Panc1 (cell line): ENCODE results near the gene PBX1. TPM values are rescaled to one million over a fixed set of nuclear protein-coding genes. Genes with fewer than 3 reads are reported as not detected.

Experiments used
- ATAC-seq: fragments of 200-7000 bp; cut with Tn5 transposase; 2 replicates; pipeline ENCODE4 v1.9.1; 2020; ENCODE audit warnings: mild to moderate bottlenecking, moderate library complexity
- BruUV-seq: library from RNA; stranded (reverse); fragments of 400-500 nt; replicated peaks from 2 replicates; lab custom pipeline; 2021; lab: Mats Ljungman, UMichigan
- CTCF ChIA-PET: fragments of 300-600 bp; sonication (Branson Sonifier 250); formaldehyde crosslinking; loops from one replicate; lab custom pipeline; 2022; ENCODE audit warnings: antibody characterized with exemption; lab: Charles Lee
- POLR2A ChIA-PET: fragments of 300-600 bp; sonication (Branson Sonifier 250); formaldehyde crosslinking; loops from one replicate; lab custom pipeline; 2022; ENCODE audit warnings: antibody characterized with exemption; lab: Charles Lee
- DNase-seq: peaks from one replicate; pipeline ENCODE4 v3.0.0-alpha.2; 2010; ENCODE audit warnings: low read depth, low spot score
- H3K27ac ChIP-seq: 2 replicates; pipeline ENCODE4 v1.5.1; 2011; ENCODE audit warnings: mild to moderate bottlenecking, low read length, inconsistent platforms
- H3K27me3 ChIP-seq: fragments of 200-500 bp; sonication (Bioruptor generic); 2 replicates; pipeline ENCODE4 v1.6.0; 2014; ENCODE audit warnings: low read length, inconsistent platforms; ENCODE audit not compliant: control insufficient read depth, insufficient read depth
- H3K36me3 ChIP-seq: fragments of 200-500 bp; sonication (Bioruptor generic); 2 replicates; pipeline ENCODE4 v1.5.1; 2014; ENCODE audit warnings: inconsistent platforms, mild to moderate bottlenecking, low read length, moderate library complexity; ENCODE audit not compliant: control insufficient read depth, insufficient read depth
- H3K4me1 ChIP-seq: 2 replicates; pipeline ENCODE4 v1.5.1; 2011; ENCODE audit warnings: inconsistent platforms, mild to moderate bottlenecking, low read length, moderate library complexity; ENCODE audit not compliant: control insufficient read depth, insufficient read depth
- H3K4me3 ChIP-seq, 2 experiments: 2 replicates each; pipeline ENCODE4 v1.5.1; 2011 to 2012; ENCODE audit warnings: low read depth in 2 of 2, low read length in 2 of 2, mild to moderate bottlenecking in 2 of 2, inconsistent platforms in 1 of 2, moderate library complexity in 1 of 2
- H3K9me3 ChIP-seq: fragments of 200-500 bp; sonication (Bioruptor generic); 2 replicates; pipeline ENCODE4 v1.5.1; 2014; ENCODE audit warnings: low read depth, mild to moderate bottlenecking, inconsistent platforms, low read length, moderate library complexity; ENCODE audit not compliant: control insufficient read depth, insufficient read depth
- CTCF ChIP-seq: fragments of 450-650 bp; IDR thresholded peaks from 2 replicates; pipeline ENCODE4 v1.5.1; 2017; ENCODE audit warnings: mild to moderate bottlenecking
- POLR2AphosphoS5 ChIP-seq: IDR thresholded peaks from 2 replicates; pipeline ENCODE4 v1.6.1; 2012; ENCODE audit warnings: mild to moderate bottlenecking, low read depth, low read length, moderate library complexity
- SIN3A ChIP-seq: IDR thresholded peaks from 2 replicates; pipeline ENCODE4 v1.6.1; 2012; ENCODE audit warnings: low read depth, mild to moderate bottlenecking, low read length, moderate library complexity, borderline replicate concordance; ENCODE audit not compliant: insufficient read depth
- TCF7L2 ChIP-seq: IDR thresholded peaks from 2 replicates; pipeline ENCODE4 v1.6.1; 2011; ENCODE audit warnings: mild to moderate bottlenecking, low read depth, low read length, inconsistent platforms
- in situ Hi-C: cut with HindIII; loops from 2 replicates; pipeline ENCODE4 v1.10.0; 2016; ENCODE audit warnings: low sequenced_read_pairs, low pct_unique_long_range_greater_than_20kb
- intact Hi-C: fragments of 100-400 bp; cut with micrococcal nuclease; formaldehyde crosslinking; loops from one replicate; pipeline ENCODE4 v1.10.0; 2022; ENCODE audit not compliant: unreplicated experiment
- total RNA-seq: library from RNA; stranded (reverse); gene quantifications from one replicate; pipeline ENCODE4 v1.2.1, GENCODE V29; 2021; ENCODE audit not compliant: unreplicated experiment
- TF ChIP-seq, protein P1 (sequence below), 2 experiments: IDR thresholded peaks; 2 replicates each; pipeline ENCODE4 v1.6.1; 2011 to 2012; ENCODE audit warnings: low read depth in 2 of 2, control low read depth in 1 of 2, low read length in 1 of 2, mild to moderate bottlenecking in 1 of 2, moderate library complexity in 1 of 2; ENCODE audit not compliant: insufficient read depth in 1 of 2

Gene PBX1
- total RNA-seq, 1 experiment from 2014 or later, result 2.0 TPM

GRCh38 chr1:164583196-164583595, 24.2 kb downstream of the PBX1 start:
- ChIA-PET CTCF (no interaction called here), POLR2A (no interaction called here)
- TF ChIP-seq SIN3A (no peak), TCF7L2 (no peak), POLR2AphosphoS5 (no peak), CTCF (no peak)
- TF ChIP-seq, protein P1, sequence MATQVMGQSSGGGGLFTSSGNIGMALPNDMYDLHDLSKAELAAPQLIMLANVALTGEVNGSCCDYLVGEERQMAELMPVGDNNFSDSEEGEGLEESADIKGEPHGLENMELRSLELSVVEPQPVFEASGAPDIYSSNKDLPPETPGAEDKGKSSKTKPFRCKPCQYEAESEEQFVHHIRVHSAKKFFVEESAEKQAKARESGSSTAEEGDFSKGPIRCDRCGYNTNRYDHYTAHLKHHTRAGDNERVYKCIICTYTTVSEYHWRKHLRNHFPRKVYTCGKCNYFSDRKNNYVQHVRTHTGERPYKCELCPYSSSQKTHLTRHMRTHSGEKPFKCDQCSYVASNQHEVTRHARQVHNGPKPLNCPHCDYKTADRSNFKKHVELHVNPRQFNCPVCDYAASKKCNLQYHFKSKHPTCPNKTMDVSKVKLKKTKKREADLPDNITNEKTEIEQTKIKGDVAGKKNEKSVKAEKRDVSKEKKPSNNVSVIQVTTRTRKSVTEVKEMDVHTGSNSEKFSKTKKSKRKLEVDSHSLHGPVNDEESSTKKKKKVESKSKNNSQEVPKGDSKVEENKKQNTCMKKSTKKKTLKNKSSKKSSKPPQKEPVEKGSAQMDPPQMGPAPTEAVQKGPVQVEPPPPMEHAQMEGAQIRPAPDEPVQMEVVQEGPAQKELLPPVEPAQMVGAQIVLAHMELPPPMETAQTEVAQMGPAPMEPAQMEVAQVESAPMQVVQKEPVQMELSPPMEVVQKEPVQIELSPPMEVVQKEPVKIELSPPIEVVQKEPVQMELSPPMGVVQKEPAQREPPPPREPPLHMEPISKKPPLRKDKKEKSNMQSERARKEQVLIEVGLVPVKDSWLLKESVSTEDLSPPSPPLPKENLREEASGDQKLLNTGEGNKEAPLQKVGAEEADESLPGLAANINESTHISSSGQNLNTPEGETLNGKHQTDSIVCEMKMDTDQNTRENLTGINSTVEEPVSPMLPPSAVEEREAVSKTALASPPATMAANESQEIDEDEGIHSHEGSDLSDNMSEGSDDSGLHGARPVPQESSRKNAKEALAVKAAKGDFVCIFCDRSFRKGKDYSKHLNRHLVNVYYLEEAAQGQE (IDR thresholded peaks at IDR 0.05; ENCODE audit: insufficient read depth in 1 of 2, low read depth in 2 of 2, low read length in 1 of 2), result no peak
- no TSS peak for BruUV-seq
- Histone ChIP-seq H3K4me1 (no peaks in the 10 kb centered on the region), H3K9me3 (no peaks in the 10 kb centered on the region), H3K36me3 (no peaks in the 10 kb centered on the region), H3K27me3 (no peaks in the 10 kb centered on the region; the same call in 1 of the 2 replicates), H3K4me3 (no peak overlapping the region), H3K27ac (no peak overlapping the region)
- intact Hi-C loops, result no loop called here
- no peak for ATAC-seq
- in situ Hi-C loops, result no loop called here
- no peak for DNase-seq

GRCh38 chr1:164583835-164584539, 25.0 kb downstream of the PBX1 start:
- intact Hi-C loops (no loop called here), in situ Hi-C loops (no loop called here)
- CTCF ChIA-PET, result no interaction called here
- no peak overlapping the region for H3K4me3 ChIP-seq
- DNase-seq (no peak), ATAC-seq (no peak)
- no TSS peak for BruUV-seq
- TF ChIP-seq CTCF (no peak), POLR2AphosphoS5 (no peak), TCF7L2 (no peak), SIN3A (no peak)
- TF ChIP-seq, protein P1 (IDR thresholded peaks at IDR 0.05; ENCODE audit: insufficient read depth in 1 of 2, low read depth in 2 of 2, low read length in 1 of 2), result no peak
- POLR2A ChIA-PET, result no interaction called here
- H3K27ac ChIP-seq, result no peak overlapping the region
- H3K4me1 ChIP-seq, result no peaks in the 10 kb centered on the region
- no peaks in the 10 kb centered on the region for H3K36me3 ChIP-seq
- no peaks in the 10 kb centered on the region for H3K9me3 ChIP-seq
- H3K27me3 ChIP-seq, result no peaks in the 10 kb centered on the region; the same call in 1 of the 2 replicates
